ENCODE measurements around the gene PRSS8. TPM values are rescaled to one million over a fixed set of nuclear protein-coding genes. Genes with fewer than 3 reads are reported as not detected.
"Not testable (repeated sequence)": the region's sequence is repeated elsewhere in the genome, so short reads cannot be mapped to it uniquely, and the experiment has no call there.

PRSS8 gene
- total RNA-seq = not detected

GRCh38 chr16:31135535-31136286 is at the start of gene PRSS8:
Gene PRSS8, minus strand, starts transcription at chr16:31135727. Its CDS starts 229 bp downstream, at chr16:31135498.
- Mint-ChIP-seq H3K27ac (no peak within 1 kb of the TSS), H3K4me3 (no peak within 1 kb of the TSS), H3K9me3 (no peaks in the 10 kb centered on the region), H3K4me1 (peaks cover 1% of the 10 kb centered on the region), H3K27me3 (no peaks in the 10 kb centered on the region), H3K36me3 (ENCODE audit: low read depth) (peaks cover 5% of the 10 kb centered on the region)
- ChIA-PET POLR2A (interaction anchor here (0.9 to 2.0 kb wide), 3 partner anchors 14 to 50 kb away, joined by 3 to 6 read pairs (median 3); partner anchors contain the start of gene KAT8), CTCF (interaction anchor here (1.2 kb wide), 1 partner anchor 11 kb away, joined by 3 read pairs; no protein-coding TSS in a partner anchor)
- no peak for DNase-seq

DNA sequence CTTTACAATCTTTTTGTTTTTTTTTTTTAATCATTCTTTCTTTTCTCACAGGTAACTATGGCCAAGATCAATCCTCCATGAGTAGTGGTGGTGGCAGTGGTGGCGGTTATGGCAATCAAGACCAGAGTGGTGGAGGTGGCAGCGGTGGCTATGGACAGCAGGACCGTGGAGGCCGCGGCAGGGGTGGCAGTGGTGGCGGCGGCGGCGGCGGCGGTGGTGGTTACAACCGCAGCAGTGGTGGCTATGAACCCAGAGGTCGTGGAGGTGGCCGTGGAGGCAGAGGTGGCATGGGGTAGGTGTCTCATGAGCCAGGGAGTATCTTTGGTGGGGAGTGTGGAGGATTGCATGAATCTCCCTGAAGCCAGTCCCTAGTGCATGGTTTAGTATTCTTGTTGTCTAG is 49.4 kb upstream of the PRSS8 start:
- CTCF ChIA-PET = interaction anchor here (1.1 kb wide), 1 partner anchor 16 kb away, joined by 5 read pairs; no protein-coding TSS in a partner anchor
- no peaks in the 10 kb centered on the region for H3K27me3 Mint-ChIP-seq
- H3K36me3 Mint-ChIP-seq (ENCODE audit: low read depth) = peaks cover 96% of the 10 kb centered on the region
- no peaks in the 10 kb centered on the region for H3K9me3 Mint-ChIP-seq
- DNase-seq = no peak
- H3K4me3 Mint-ChIP-seq = peak overlapping the region; percentile 9
- peak overlapping the region; percentile 28 for H3K27ac Mint-ChIP-seq
- POLR2A ChIA-PET = interaction anchor here (0.7 to 6.9 kb wide), 5 partner anchors 10 to 274 kb away, joined by 3 to 77 read pairs (median 10); partner anchors contain the start of genes ARMC5 and PYCARD
- peaks cover 82% of the 10 kb centered on the region for H3K4me1 Mint-ChIP-seq

DNA sequence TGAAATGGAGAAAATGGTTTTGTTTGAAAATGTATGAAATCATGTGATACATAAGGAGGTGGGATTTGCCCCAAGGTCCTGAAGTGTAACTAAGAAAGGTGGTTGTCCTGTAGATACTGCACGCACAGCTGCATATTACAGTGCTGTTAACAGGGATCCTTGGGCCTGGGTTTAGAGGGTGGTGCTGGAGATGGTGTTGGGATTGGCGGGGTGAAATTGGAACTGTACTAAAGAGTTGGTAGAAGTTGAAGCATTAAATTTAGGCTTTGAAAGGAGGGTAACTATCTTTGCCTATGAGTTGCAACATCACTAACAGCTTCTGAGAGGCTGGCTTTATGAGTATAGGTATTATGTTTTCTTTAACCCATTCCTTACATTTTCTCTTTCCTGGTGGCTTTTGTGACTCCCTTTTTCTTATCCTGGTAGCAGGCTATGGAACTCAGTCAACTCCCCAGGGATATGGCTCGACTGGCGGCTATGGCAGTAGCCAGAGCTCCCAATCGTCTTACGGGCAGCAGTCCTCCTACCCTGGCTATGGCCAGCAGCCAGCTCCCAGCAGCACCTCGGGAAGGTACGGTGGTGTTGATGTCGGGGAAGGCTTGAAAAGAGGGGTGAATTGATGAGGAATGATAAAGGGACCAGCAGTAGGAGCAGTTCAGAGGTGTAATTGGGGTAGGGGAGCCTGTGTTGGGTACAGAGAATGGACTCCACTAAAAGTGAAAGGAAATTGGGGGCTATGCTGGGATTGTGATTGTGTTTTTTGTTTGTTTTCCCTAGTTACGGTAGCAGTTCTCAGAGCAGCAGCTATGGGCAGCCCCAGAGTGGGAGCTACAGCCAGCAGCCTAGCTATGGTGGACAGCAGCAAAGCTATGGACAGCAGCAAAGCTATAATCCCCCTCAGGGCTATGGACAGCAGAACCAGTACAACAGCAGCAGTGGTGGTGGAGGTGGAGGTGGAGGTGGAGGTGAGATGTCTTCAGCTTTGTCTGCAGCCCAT is 48.2 kb upstream of the PRSS8 start:
- no peaks in the 10 kb centered on the region for H3K9me3 Mint-ChIP-seq
- DNase-seq = no peak
- H3K4me1 Mint-ChIP-seq = peaks cover 76% of the 10 kb centered on the region
- peak overlapping the region; percentile 93 for H3K4me3 Mint-ChIP-seq
- H3K27me3 Mint-ChIP-seq = no peaks in the 10 kb centered on the region
- H3K36me3 Mint-ChIP-seq (ENCODE audit: low read depth) = peaks cover 85% of the 10 kb centered on the region
- H3K27ac Mint-ChIP-seq = peak overlapping the region; percentile 41
- CTCF ChIA-PET = interaction anchor here (1.1 to 2.9 kb wide), 3 partner anchors 17 to 199 kb away, joined by 5 to 13 read pairs (median 6); no protein-coding TSS in a partner anchor
- POLR2A ChIA-PET = interaction anchor here (1.9 to 6.9 kb wide), 5 partner anchors 11 to 275 kb away, joined by 5 to 77 read pairs (median 10); partner anchors contain the start of genes ARMC5, KAT8 and PYCARD

- ChIA-PET POLR2A (interaction anchor here (0.8 to 6.9 kb wide), 8 partner anchors 12 to 686 kb away, joined by 3 to 77 read pairs (median 8); partner anchors contain the start of genes ARMC5, KAT8, PYCARD and ZNF646), CTCF (interaction anchor here (1.4 to 2.9 kb wide), 3 partner anchors 18 to 200 kb away, joined by 5 to 13 read pairs (median 6); no protein-coding TSS in a partner anchor)
- peaks cover 72% of the 10 kb centered on the region for H3K36me3 Mint-ChIP-seq (ENCODE audit: low read depth)
- H3K4me1 Mint-ChIP-seq = peaks cover 72% of the 10 kb centered on the region
- H3K4me3 Mint-ChIP-seq = peak overlapping the region; percentile 93
- peak overlapping the region; percentile 65 for H3K27ac Mint-ChIP-seq
- H3K9me3 Mint-ChIP-seq = no peaks in the 10 kb centered on the region
- no peaks in the 10 kb centered on the region for H3K27me3 Mint-ChIP-seq
- no peak for DNase-seq
These were observed 46.9 kb upstream of the PRSS8 start for GRCh38 chr16:31182391-31182790.

DNA sequence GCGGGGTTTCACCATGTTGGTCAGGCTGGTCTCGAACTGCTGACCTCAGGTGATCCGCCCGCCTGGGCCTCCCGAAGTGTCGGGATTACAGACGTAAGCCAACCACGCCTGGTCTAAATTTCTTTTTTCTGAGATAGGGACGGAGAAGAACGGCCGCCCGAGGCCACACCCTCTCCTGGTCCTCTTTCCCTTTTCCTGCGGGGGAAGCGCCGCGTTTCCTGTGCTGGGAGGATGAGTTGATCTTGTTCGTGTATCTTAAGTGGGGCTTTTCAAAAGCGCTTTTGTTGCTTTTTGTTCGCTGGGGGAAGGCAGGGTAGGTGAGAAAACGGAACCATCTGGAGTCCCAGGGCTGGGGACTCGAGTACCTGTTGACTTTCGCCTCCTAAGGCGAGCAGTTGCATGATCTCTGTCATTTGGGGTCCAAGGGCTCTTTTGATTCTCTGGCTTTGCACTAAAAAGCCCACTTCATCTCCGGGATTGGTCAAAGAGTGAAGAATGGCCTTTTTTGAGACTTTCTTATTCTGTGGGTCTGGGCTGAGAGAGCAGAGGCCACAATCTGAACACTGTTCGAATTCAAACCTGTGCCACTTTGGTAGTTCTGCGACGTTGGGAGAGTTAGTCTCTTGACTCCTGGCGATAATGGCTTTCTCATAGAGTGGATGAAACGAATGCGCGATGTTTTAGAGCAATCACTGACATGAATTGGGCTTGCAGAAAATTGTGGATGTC is 45.7 kb upstream of the PRSS8 start:
- Mint-ChIP-seq H3K4me1 (peaks cover 67% of the 10 kb centered on the region), H3K27ac (peak overlapping the region; percentile 98), H3K36me3 (ENCODE audit: low read depth) (peaks cover 61% of the 10 kb centered on the region), H3K9me3 (no peaks in the 10 kb centered on the region), H3K4me3 (peak overlapping the region; percentile 93), H3K27me3 (peaks cover 2% of the 10 kb centered on the region)
- ChIA-PET CTCF (interaction anchor here (0.9 to 2.9 kb wide), 4 partner anchors 19 to 275 kb away, joined by 3 to 13 read pairs (median 4); partner anchors contain the start of gene KAT8), POLR2A (interaction anchor here (0.7 to 6.9 kb wide), 40 partner anchors 10 to 696 kb away, joined by 3 to 96 read pairs (median 7); partner anchors contain the start of genes ARMC5, KAT8, PYCARD and PYDC1)
- peak; percentile 49 for DNase-seq

DNA sequence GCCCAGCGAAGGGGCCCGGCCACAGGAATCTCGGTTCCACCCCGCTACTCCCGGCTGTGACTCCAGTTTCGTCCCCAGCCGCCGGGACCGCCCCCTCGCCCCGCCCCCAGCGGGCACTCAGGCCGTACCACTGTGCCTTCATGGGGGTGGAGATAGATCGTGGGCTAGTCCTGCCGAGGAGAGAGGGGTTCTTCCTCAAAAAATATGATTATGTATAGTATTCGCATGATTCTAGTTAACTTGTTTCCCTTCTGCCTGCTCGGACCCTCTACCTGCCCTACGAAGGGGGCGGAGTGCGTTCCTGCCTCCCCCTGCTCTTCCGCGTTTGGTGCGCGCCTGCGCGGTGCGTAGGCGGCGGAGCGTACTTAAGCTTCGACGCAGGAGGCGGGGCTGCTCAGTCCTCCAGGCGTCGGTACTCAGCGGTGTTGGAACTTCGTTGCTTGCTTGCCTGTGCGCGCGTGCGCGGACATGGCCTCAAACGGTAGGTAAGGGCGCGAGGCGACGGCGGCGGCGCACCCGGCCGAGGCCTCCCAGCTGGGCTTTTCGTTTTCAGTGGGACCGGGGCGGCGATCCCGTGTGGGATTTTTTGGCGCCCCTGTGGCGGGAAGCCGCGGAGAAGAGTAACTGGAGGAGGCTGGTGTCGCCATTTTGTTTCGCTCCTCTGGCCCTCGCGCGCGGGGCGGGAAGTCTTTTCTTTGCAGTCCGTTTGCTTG is 44.4 kb upstream of the PRSS8 start, which contains the start of gene FUS:
Gene FUS, plus strand, starts transcription at position 393 of the 713 bp plus-strand sequence. Its CDS starts 76 bp downstream, at position 469.
- peak; percentile 91 for DNase-seq
- CTCF ChIA-PET = interaction anchor here (0.8 to 2.1 kb wide), 7 partner anchors 9 to 280 kb away, joined by 3 to 16 read pairs (median 4); partner anchors contain the start of gene KAT8
- peak within 1 kb of the TSS; percentile 93 for H3K4me3 Mint-ChIP-seq
- POLR2A ChIA-PET = interaction anchor here (0.7 to 4.8 kb wide), 62 partner anchors 8 to 697 kb away, joined by 3 to 96 read pairs (median 5); partner anchors contain the start of genes ARMC5, KAT8, PHKG2 and PYCARD
- peaks cover 53% of the 10 kb centered on the region for H3K4me1 Mint-ChIP-seq
- H3K27me3 Mint-ChIP-seq = peaks cover 2% of the 10 kb centered on the region
- H3K27ac Mint-ChIP-seq = peak within 1 kb of the TSS; percentile 98
- no peaks in the 10 kb centered on the region for H3K9me3 Mint-ChIP-seq
- H3K36me3 Mint-ChIP-seq (ENCODE audit: low read depth) = peaks cover 47% of the 10 kb centered on the region

GRCh38 chr16:31179219-31179746 is 43.8 kb upstream of the PRSS8 start:
- peaks cover 2% of the 10 kb centered on the region for H3K27me3 Mint-ChIP-seq
- POLR2A ChIA-PET = interaction anchor here (0.7 to 4.8 kb wide), 52 partner anchors 8 to 698 kb away, joined by 3 to 96 read pairs (median 5); partner anchors contain the start of genes ARMC5, KAT8, PHKG2 and PYCARD
- peaks cover 50% of the 10 kb centered on the region for H3K4me1 Mint-ChIP-seq
- H3K4me3 Mint-ChIP-seq = peak overlapping the region; percentile 93
- DNase-seq = no peak
- H3K9me3 Mint-ChIP-seq = no peaks in the 10 kb centered on the region
- peak overlapping the region; percentile 98 for H3K27ac Mint-ChIP-seq
- H3K36me3 Mint-ChIP-seq (ENCODE audit: low read depth) = peaks cover 43% of the 10 kb centered on the region
- CTCF ChIA-PET = interaction anchor here (1.2 to 2.1 kb wide), 3 partner anchors 21 to 281 kb away, joined by 3 to 16 read pairs (median 5); no protein-coding TSS in a partner anchor

GRCh38 chr16:31177136-31177535 is 41.6 kb upstream of the PRSS8 start:
- no peaks in the 10 kb centered on the region for H3K9me3 Mint-ChIP-seq
- DNase-seq = peak; percentile 68
- H3K27ac Mint-ChIP-seq = peak overlapping the region; percentile 72
- H3K36me3 Mint-ChIP-seq (ENCODE audit: low read depth) = peaks cover 21% of the 10 kb centered on the region
- peaks cover 29% of the 10 kb centered on the region for H3K4me1 Mint-ChIP-seq
- ChIA-PET POLR2A (interaction anchor here (0.6 to 4.8 kb wide), 12 partner anchors 9 to 696 kb away, joined by 3 to 96 read pairs (median 4); partner anchors contain the start of genes ARMC5, ITGAX, KAT8 and PYCARD), CTCF (interaction anchor here (1.0 to 1.8 kb wide), 4 partner anchors 13 to 276 kb away, joined by 3 to 17 read pairs (median 5); partner anchors contain the start of gene HSD3B7)
- H3K4me3 Mint-ChIP-seq = peak overlapping the region; percentile 1
- H3K27me3 Mint-ChIP-seq = peaks cover 2% of the 10 kb centered on the region

- H3K9me3 Mint-ChIP-seq; H3K27me3 Mint-ChIP-seq; CTCF ChIA-PET; H3K4me1 Mint-ChIP-seq; DNase-seq; H3K4me3 Mint-ChIP-seq; H3K27ac Mint-ChIP-seq; POLR2A ChIA-PET; H3K36me3 Mint-ChIP-seq (ENCODE audit: low read depth): not testable (repeated sequence)
These were observed 34.5 kb upstream of the PRSS8 start for GRCh38 chr16:31170048-31170447.

DNA sequence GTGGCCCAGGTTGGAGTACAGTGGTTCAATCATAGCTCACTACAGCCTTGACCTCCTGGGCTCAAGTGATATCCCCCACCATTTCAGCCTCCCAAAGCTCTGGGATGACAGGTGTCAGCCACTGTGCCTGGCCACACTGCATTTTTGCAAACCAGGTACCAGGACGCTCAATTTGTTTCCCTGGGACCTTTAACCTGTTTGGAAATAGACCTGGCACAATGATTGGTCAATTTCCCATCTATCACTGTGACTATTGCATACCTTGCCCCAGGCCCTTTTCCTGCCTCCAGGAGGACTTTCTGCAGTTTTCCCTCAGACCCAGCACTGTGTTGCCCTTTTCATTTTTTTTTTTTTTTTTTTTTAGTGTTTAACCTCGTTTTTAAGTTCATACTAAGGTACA is 33.3 kb upstream of the PRSS8 start:
- H3K36me3 Mint-ChIP-seq (ENCODE audit: low read depth) = no peaks in the 10 kb centered on the region
- ChIA-PET POLR2A (interaction anchor here (0.7 kb wide), 1 partner anchor 9 kb away, joined by 3 read pairs; no protein-coding TSS in a partner anchor), CTCF (no interaction called here)
- no peak overlapping the region for H3K27ac Mint-ChIP-seq
- H3K4me1 Mint-ChIP-seq = no peaks in the 10 kb centered on the region
- no peak for DNase-seq
- H3K9me3 Mint-ChIP-seq = no peaks in the 10 kb centered on the region
- no peak overlapping the region for H3K4me3 Mint-ChIP-seq
- H3K27me3 Mint-ChIP-seq = no peaks in the 10 kb centered on the region
